ENCODE results near the gene MRPS6. TPM values are rescaled to one million over a fixed set of nuclear protein-coding genes. Genes with fewer than 3 reads are reported as not detected.
A peak's percentile ranks its signal among the peaks of the same experiment; 100 is the strongest.

Gene MRPS6
- total RNA-seq, 1 donor from 2014 or later, result 14.2 TPM

GRCh38 chr21:34073749-34074282, 438 bp downstream of the MRPS6 start:
- H3K27me3 ChIP-seq (ENCODE audit: control insufficient read depth, insufficient read depth, low read length), result no peaks in the 10 kb centered on the region

GRCh38 chr21:34074283-34075090, 1.1 kb downstream of the MRPS6 start:
- no peak for FAIRE-seq
- peak; percentile 33 for DNase-seq (ENCODE audit: low read depth)
- no peak for TF ChIP-seq CTCF (IDR thresholded peaks at IDR 0.05; ENCODE audit: insufficient read depth, low read length, severe bottlenecking)
- Histone ChIP-seq H3K36me3 (ENCODE audit: control insufficient read depth, insufficient read depth, low read length) (no peaks in the 10 kb centered on the region), H3K27me3 (ENCODE audit: control insufficient read depth, insufficient read depth, low read length) (no peaks in the 10 kb centered on the region), H3K4me3 (ENCODE audit: low read depth, low read length) (peak overlapping the region; percentile 79)

More at GRCh38 chr21:34073749-34074282, 438 bp downstream of the MRPS6 start:
- no peaks in the 10 kb centered on the region for H3K36me3 ChIP-seq (ENCODE audit: control insufficient read depth, insufficient read depth, low read length)
- DNase-seq (ENCODE audit: low read depth) (no peak), FAIRE-seq (no peak)
- peak overlapping the region; percentile 79 for H3K4me3 ChIP-seq (ENCODE audit: low read depth, low read length)
- no peak for TF ChIP-seq CTCF (IDR thresholded peaks at IDR 0.05; ENCODE audit: insufficient read depth, low read length, severe bottlenecking)

- TF ChIP-seq CTCF (IDR thresholded peaks at IDR 0.05; ENCODE audit: insufficient read depth, low read length, severe bottlenecking), result no peak
Measured at GRCh38 chr21:34075091-34075425, 1.7 kb downstream of the MRPS6 start.

GRCh38 chr21:34075760-34076660, 2.6 kb downstream of the MRPS6 start:
- H3K4me3 ChIP-seq (ENCODE audit: low read depth, low read length), result no peak overlapping the region
- no peaks in the 10 kb centered on the region for H3K36me3 ChIP-seq (ENCODE audit: control insufficient read depth, insufficient read depth, low read length)
- no peak for FAIRE-seq
- H3K27me3 ChIP-seq (ENCODE audit: control insufficient read depth, insufficient read depth, low read length), result no peaks in the 10 kb centered on the region
- no peak for DNase-seq (ENCODE audit: low read depth)
- TF ChIP-seq CTCF (IDR thresholded peaks at IDR 0.05; ENCODE audit: insufficient read depth, low read length, severe bottlenecking), result no peak

More at GRCh38 chr21:34075091-34075425, 1.7 kb downstream of the MRPS6 start:
- DNase-seq (ENCODE audit: low read depth), result no peak
- no peaks in the 10 kb centered on the region for H3K27me3 ChIP-seq (ENCODE audit: control insufficient read depth, insufficient read depth, low read length)
- no peak for FAIRE-seq
- H3K4me3 ChIP-seq (ENCODE audit: low read depth, low read length), result peak overlapping the region; percentile 79
- H3K36me3 ChIP-seq (ENCODE audit: control insufficient read depth, insufficient read depth, low read length), result no peaks in the 10 kb centered on the region

GRCh38 chr21:34076835-34077234, 3.5 kb downstream of the MRPS6 start:
- no peak for FAIRE-seq

More at GRCh38 chr21:34076835-34077234, 3.5 kb downstream of the MRPS6 start:
- Histone ChIP-seq H3K36me3 (ENCODE audit: control insufficient read depth, insufficient read depth, low read length) (no peaks in the 10 kb centered on the region), H3K27me3 (ENCODE audit: control insufficient read depth, insufficient read depth, low read length) (no peaks in the 10 kb centered on the region), H3K4me3 (ENCODE audit: low read depth, low read length) (no peak overlapping the region)
- TF ChIP-seq CTCF (IDR thresholded peaks at IDR 0.05; ENCODE audit: insufficient read depth, low read length, severe bottlenecking), result no peak
- no peak for DNase-seq (ENCODE audit: low read depth)
